Small intestine (tissue), 7 donors: ENCODE data around the gene ZC3H7A. TPM values are rescaled to one million over a fixed set of nuclear protein-coding genes. Genes with fewer than 3 reads are reported as not detected.

Experiments used
- DNase-seq, 2 donors: peaks; one replicate each; pipeline versions ENCODE4 v3.0.0 to v3.0.0-alpha.2; 2013
- FAIRE-seq: peaks from 2 replicates; lab custom pipeline; 2012; peaks lifted over from hg19 to GRCh38; lab: Jason Lieb, UNC
- H3K27ac ChIP-seq, 3 donors: one replicate each; pipeline ENCODE4 v1.5.1; 2013; ENCODE audit warnings: low read length in 2 of 3, mild to moderate bottlenecking in 2 of 3, control low read depth in 1 of 3, inconsistent platforms in 1 of 3, low read depth in 1 of 3, moderate library complexity in 1 of 3
- H3K27me3 ChIP-seq, 3 donors: one replicate each; pipeline ENCODE4 v1.6.1; 2013; ENCODE audit warnings: low read length in 3 of 3, inconsistent platforms in 1 of 3; ENCODE audit not compliant: control insufficient read depth in 3 of 3, insufficient read depth in 3 of 3
- H3K36me3 ChIP-seq, 3 donors: one replicate each; pipeline ENCODE4 v1.6.1; 2013; ENCODE audit warnings: low read length in 3 of 3, inconsistent platforms in 1 of 3, low read depth in 1 of 3, mild to moderate bottlenecking in 1 of 3, moderate library complexity in 1 of 3; ENCODE audit not compliant: control insufficient read depth in 3 of 3, insufficient read depth in 2 of 3
- H3K4me1 ChIP-seq, 3 donors: one replicate each; pipeline ENCODE4 v1.6.1; 2013; ENCODE audit warnings: low read length in 2 of 3, inconsistent platforms in 1 of 3, low read depth in 1 of 3, mild to moderate bottlenecking in 1 of 3, moderate library complexity in 1 of 3; ENCODE audit not compliant: control insufficient read depth in 3 of 3, insufficient read depth in 2 of 3
- H3K4me3 ChIP-seq, 3 donors: one replicate each; pipeline ENCODE4 v1.5.1; 2013; ENCODE audit warnings: low read length in 3 of 3, control low read depth in 1 of 3, inconsistent platforms in 1 of 3, low read depth in 1 of 3, mild to moderate bottlenecking in 1 of 3, moderate library complexity in 1 of 3
- H3K9me3 ChIP-seq, 2 donors: one replicate each; pipeline ENCODE4 v1.6.1; 2013; ENCODE audit warnings: low read depth in 1 of 2, low read length in 1 of 2; ENCODE audit not compliant: control insufficient read depth in 2 of 2, insufficient read depth in 1 of 2
- WGBS, 3 donors: extraction: QIAGEN DNeasy Blood & Tissue Kit; methylation state at CpG; one replicate each; pipeline ENCODE4 v1.1.7; 2013; 5-methylcytosine and 5-hydroxymethylcytosine counted together
- polyA plus RNA-seq, 4 donors: library from polyadenylated mRNA; stranded (reverse) in 3 of 4; unstranded in 1 of 4; fragments of 200-250 nt in 3 of 4; fragments of 120-200 nt in 1 of 4; gene quantifications; one replicate each; pipeline versions ENCODE4 v1.2.1 to v1.2.3, GENCODE V29; 2013
- donor health status: healthy with polysubstance abuse.
- donor health status: control.
- donor health status: control.
- donor health status: Bipolar disorder and iron deficiency.
- donor health status: healthy.

Gene ZC3H7A
- polyA plus RNA-seq, 4 donors = 21.2 to 51.7 (median 36.9) TPM

DNA sequence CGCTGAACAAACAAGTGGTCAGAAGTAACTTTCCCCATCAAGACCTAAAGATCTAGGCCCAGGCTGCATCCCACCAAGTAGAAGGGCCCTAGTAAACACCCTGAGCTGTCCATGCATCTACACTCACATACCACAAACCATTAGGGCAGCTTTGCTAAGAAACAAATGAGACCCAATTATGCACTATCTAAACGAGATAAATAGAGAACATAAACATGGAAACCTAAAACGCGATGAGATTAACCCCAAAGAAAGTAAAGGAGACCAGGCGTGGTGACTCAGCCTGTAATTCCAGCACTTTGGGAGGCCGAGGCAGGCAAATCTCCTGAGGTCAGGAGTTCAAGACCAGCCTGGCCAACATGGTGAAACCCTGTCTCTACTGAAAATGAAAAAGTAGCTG lies 60.2 kb downstream of the ZC3H7A start:
- Histone ChIP-seq H3K9me3 (no peaks in the 10 kb centered on the region), H3K27ac (no peak overlapping the region), H3K36me3 (peaks cover 12 to 35% (median 25%) of the 10 kb centered on the region in 3 donors), H3K4me1 (peaks cover 7 to 19% (median 8%) of the 10 kb centered on the region in 3 donors), H3K27me3 (no peaks in the 10 kb centered on the region), H3K4me3 (no peak overlapping the region)
- DNase-seq (no peak), FAIRE-seq (no peak)
- WGBS, 3 donors = 34 to 73% (median 59%) methylated on average over 6 of the region's 6 CpGs

- Histone ChIP-seq H3K9me3 (no peaks in the 10 kb centered on the region), H3K27ac (peak overlapping the region in 1 of 3 donors; percentile 32), H3K4me3 (no peak overlapping the region), H3K4me1 (peaks cover 7 to 13% (median 8%) of the 10 kb centered on the region in 3 donors), H3K27me3 (no peaks in the 10 kb centered on the region), H3K36me3 (peaks cover 12 to 37% (median 29%) of the 10 kb centered on the region in 3 donors)
- 58 to 82% (median 71%) methylated on average over 8 of the region's 8 CpGs for WGBS, 3 donors
- FAIRE-seq = no peak
- DNase-seq = no peak
These were observed 61.3 kb downstream of the ZC3H7A start for GRCh38 chr16:11735787-11736186.

DNA sequence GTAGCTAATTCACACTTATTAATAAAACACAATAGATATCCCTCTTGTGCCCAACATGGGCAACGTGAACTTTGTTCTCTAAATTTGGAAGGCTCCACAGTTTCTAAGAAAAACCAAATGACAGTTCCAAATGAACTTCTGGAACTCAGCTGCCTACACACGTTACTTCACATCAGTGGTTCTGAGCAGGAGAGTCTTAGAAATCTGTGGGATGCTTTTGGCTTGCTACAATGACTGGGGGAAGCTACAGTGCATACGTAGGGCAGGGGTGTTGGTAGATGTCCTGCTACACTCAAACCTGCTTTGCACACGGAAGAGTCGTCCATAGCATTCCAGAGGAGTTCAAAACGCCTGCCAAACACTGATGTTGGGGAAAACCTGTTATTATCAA lies 62.4 kb downstream of the ZC3H7A start:
- Histone ChIP-seq H3K4me3 (no peak overlapping the region), H3K27ac (peak overlapping the region in 1 of 3 donors; percentile 20), H3K4me1 (peaks cover 5 to 8% (median 5%) of the 10 kb centered on the region in 3 donors), H3K27me3 (no peaks in the 10 kb centered on the region), H3K36me3 (peaks cover 12 to 40% (median 34%) of the 10 kb centered on the region in 3 donors), H3K9me3 (no peaks in the 10 kb centered on the region)
- DNase-seq = no peak
- WGBS, 3 donors = 23 to 58% (median 28%) methylated on average over 6 of the region's 6 CpGs
- no peak for FAIRE-seq

GRCh38 chr16:11734025-11734652 lies 62.9 kb downstream of the ZC3H7A start:
- peaks cover 13 to 42% (median 35%) of the 10 kb centered on the region in 3 donors for H3K36me3 ChIP-seq
- no peak for FAIRE-seq
- DNase-seq = no peak

DNA sequence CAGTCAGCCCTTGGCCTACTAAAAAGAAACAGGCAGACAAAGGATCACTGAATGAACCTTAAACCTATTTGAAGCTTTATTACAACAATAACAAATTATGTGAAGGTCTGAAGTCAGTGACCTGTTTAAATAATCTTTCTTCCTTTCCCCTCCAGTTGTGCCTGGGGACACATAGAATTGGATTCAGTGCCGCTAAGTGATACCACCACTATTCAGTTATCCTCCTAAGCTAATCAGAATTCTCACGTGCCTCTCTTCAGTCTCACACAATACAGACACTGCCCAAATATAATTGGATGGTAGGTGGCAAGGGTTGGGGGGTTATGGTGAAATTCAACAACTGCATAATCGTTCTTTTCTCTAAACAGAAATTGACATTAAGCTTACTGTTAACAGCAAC lies 65.8 kb downstream of the ZC3H7A start:
- DNase-seq (no peak), FAIRE-seq (no peak)
- 37 to 74% (median 56%) methylated on average over 3 of the region's 3 CpGs for WGBS, 3 donors
- peaks cover 3 to 5% (median 4%) of the 10 kb centered on the region in 3 donors for H3K4me1 ChIP-seq
- no peak overlapping the region for H3K4me3 ChIP-seq
- no peaks in the 10 kb centered on the region for H3K27me3 ChIP-seq
- peaks cover 19 to 40% (median 36%) of the 10 kb centered on the region in 3 donors for H3K36me3 ChIP-seq
- H3K9me3 ChIP-seq = no peaks in the 10 kb centered on the region
- H3K27ac ChIP-seq = no peak overlapping the region

More at GRCh38 chr16:11734025-11734652, 62.9 kb downstream of the ZC3H7A start:
- Histone ChIP-seq H3K27me3 (no peaks in the 10 kb centered on the region), H3K4me3 (no peak overlapping the region), H3K27ac (no peak overlapping the region), H3K9me3 (no peaks in the 10 kb centered on the region), H3K4me1 (peaks cover 5 to 6% (median 5%) of the 10 kb centered on the region in 3 donors)
- WGBS, 3 donors = 12 to 43% (median 15%) methylated on average over 3 of the region's 3 CpGs

DNA sequence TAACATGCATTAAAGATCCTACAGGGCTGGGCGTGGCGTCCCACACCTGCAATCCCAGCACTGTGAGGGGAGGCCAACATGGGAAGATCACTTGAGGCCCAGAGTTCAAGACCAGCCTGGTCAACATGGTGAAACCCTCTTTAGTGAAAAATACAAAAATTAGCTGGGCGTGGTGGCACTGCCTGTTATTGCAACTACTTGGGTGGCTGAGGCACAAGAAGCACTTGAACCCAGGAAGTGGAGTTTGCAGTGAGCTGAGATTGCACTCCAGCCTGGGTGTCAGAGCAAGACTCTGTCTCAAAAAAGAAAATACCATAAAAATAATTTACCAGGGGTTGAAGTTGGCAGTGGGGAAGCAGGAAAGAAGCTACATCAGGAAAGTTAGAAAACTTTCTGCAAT lies 67.3 kb downstream of the ZC3H7A start:
- H3K27ac ChIP-seq = no peak overlapping the region
- no peaks in the 10 kb centered on the region for H3K27me3 ChIP-seq
- DNase-seq (no peak), FAIRE-seq (no peak)
- peaks cover 5 to 7% (median 5%) of the 10 kb centered on the region in 3 donors for H3K4me1 ChIP-seq
- H3K9me3 ChIP-seq = no peaks in the 10 kb centered on the region
- peaks cover 10 to 39% (median 34%) of the 10 kb centered on the region in 3 donors for H3K36me3 ChIP-seq
- 90 to 96% (median 95%) methylated on average over 3 of the region's 3 CpGs for WGBS, 3 donors
- H3K4me3 ChIP-seq = no peak overlapping the region

GRCh38 chr16:11727796-11728543 lies 69.1 kb downstream of the ZC3H7A start:
- FAIRE-seq (no peak), DNase-seq (no peak)
- Histone ChIP-seq H3K36me3 (peaks cover 15 to 43% (median 29%) of the 10 kb centered on the region in 3 donors), H3K9me3 (no peaks in the 10 kb centered on the region), H3K27me3 (no peaks in the 10 kb centered on the region), H3K4me1 (peaks cover 2 to 7% (median 3%) of the 10 kb centered on the region in 3 donors), H3K27ac (no peak overlapping the region), H3K4me3 (no peak overlapping the region)
- WGBS, 3 donors = 77 to 81% (median 79%) methylated on average over 4 of the region's 4 CpGs

DNA sequence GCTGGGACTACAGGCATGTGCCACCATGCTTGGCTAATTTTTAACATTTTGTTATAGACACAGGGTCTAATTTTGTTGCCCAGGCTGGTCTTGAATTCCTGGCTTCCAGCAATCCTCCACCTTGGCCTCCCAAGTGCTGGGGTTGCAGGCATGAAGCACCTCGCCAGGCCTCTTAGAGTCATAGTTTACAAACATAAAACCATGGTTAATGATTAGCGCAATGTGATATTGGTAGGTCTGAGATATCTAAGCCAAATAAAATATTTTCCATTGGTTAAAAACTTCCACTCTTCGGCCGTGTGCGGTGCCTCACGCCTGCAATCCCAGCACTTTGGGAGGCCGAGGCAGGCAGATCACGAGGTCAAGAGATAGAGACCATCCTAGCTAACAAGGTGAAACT lies 71.0 kb downstream of the ZC3H7A start:
- Histone ChIP-seq H3K36me3 (peaks cover 18 to 46% (median 20%) of the 10 kb centered on the region in 3 donors), H3K9me3 (no peaks in the 10 kb centered on the region), H3K27me3 (no peaks in the 10 kb centered on the region), H3K4me3 (no peak overlapping the region), H3K4me1 (peaks cover 2 to 8% (median 3%) of the 10 kb centered on the region in 3 donors), H3K27ac (no peak overlapping the region)
- FAIRE-seq (no peak), DNase-seq (peak; percentile 57 to 75)
- WGBS, 3 donors = 16 to 54% (median 29%) methylated on average over 8 of the region's 8 CpGs
